ENCODE measurements around the gene RGS3.
"Not testable (repeated sequence)": the region's sequence is repeated elsewhere in the genome, so short reads cannot be mapped to it uniquely, and the experiment has no call there.

Gene RGS3

DNA sequence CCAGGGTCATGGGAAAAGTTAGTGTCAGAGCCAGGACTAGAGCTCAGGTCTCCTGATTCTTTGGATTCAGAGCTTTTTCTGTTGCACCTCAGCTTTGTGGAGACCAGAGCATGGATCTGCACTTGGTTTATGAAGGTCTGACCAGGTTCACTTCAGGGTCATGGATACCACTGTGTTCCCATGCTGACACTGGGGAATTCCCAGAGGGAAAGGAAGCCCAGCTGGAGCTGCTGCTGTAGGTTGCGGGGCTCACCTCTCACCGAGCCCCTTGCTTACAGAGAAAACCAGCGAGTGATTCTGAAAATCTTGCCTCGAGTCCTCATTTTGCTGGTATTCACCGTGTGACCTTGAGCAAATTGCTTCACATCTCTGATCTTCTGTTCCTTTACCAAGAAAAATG, 83.0 kb downstream of the RGS3 start:
- DNase-seq (ENCODE audit: low spot score), result no peak

DNA sequence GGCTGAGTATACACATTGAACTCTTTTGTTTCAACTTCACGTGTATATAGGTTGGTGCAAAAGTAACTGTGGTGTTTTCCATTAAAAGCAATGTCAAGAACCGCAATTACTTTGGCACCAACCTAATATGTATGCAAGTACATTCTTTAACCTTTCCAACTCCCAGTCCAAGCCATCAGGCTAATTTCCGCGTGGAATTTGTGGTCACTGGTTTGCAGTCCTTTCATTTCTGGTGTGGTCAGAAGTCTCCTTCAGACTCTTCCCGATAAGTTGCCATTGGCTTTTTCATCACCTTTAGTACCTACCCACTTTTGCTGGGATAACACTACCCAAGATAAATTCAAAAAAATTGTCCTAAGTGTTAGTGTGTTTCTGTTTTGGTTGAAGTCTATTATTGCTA, 84.0 kb downstream of the RGS3 start:
- DNase-seq (ENCODE audit: low spot score), result no peak

DNA sequence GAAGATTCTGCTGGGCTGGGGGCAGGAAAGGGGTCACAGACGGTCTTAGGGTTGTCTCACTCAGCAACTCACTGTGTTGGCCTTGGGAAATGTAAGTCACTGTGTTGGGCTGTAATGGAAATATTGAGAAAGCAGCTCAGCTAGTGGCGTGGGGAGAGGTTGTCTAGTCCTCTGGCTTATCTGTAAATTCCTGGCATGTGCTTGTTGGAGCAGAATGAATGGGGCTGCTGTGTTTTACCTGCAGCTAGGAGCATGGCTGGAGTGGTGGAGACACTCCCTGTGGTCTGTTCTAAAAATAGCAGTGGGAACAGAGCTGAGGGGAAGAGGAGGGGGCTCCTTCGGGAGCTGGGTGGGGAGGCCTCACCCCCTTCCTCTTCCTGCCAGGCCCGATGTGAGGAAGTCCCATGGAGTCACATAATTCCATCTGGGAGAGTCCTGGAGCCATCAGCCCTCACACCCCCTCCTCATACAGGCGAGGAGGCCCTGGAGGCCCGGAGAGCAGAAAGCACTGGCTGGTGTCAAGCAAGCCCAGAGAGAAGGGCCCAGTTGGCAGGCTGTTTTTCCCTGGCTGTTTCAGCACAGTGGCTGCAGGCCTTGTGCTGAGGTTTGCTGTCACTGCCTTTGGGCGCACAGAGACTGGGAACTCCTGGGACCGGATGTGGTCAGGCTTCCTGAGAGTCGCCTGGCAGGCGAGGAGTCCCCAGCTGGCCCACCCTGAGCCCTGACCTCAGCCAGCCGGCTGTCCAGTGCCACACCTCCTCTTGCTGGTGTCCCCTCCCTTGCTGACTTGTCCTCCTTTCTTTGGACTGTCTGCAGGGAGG, 84.9 kb downstream of the RGS3 start:
- peak; percentile 42 for DNase-seq (ENCODE audit: low spot score)

DNA sequence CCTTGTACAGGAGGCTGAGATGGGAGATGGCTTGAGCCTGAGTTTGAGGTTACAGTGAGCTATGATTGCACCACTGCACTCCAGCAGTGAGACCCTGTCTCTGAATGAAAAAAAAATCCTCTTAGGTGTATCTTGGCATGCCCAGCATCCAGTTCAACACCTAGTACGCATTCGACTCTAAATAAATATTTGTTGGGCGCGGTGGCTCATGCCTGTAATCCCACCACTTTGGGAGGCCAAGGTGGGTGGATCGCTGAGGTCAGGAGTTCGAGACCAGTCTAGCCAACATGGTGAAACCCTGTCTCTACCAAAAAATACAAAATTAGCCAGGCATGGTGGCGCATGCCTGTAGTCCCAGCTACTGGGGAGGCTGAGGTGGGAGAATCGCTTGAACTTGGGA, 86.4 kb downstream of the RGS3 start:
- not testable (repeated sequence) for DNase-seq (ENCODE audit: low spot score)

DNA sequence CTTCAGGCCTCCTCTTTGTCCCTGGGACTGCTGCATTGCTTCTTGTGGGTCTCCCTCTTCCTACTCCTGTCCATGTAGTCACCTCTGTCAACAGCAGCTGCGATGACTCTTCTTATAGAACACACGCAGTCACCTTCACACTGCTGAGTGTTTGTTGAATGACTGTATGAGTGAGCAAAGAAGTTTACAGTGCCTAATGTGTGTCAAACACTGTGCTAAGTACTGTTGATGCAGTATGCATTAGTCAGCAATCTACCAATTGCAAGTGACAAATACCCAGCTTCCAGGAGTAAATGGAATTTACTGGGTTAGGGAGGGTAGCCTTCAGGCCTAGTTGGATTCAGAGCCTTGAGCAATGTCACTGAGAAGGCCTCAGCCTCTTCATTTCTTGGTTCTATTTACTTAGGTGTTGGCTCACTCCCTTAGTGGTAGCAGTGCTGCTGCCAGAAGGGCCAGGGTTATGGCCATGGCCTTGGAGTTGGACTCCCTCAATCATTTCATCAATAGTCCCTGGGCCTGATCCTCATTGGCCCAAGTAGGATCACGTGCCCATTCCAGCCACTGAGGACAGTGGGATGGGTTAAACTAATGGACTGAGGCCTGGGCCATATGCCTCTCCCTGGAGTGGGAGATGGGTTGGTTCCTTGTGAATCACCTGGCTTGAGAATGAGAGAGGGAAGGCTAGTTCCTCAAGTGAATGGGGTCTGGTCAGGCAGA, 93.5 kb downstream of the RGS3 start:
- no peak for DNase-seq (ENCODE audit: low spot score)

DNA sequence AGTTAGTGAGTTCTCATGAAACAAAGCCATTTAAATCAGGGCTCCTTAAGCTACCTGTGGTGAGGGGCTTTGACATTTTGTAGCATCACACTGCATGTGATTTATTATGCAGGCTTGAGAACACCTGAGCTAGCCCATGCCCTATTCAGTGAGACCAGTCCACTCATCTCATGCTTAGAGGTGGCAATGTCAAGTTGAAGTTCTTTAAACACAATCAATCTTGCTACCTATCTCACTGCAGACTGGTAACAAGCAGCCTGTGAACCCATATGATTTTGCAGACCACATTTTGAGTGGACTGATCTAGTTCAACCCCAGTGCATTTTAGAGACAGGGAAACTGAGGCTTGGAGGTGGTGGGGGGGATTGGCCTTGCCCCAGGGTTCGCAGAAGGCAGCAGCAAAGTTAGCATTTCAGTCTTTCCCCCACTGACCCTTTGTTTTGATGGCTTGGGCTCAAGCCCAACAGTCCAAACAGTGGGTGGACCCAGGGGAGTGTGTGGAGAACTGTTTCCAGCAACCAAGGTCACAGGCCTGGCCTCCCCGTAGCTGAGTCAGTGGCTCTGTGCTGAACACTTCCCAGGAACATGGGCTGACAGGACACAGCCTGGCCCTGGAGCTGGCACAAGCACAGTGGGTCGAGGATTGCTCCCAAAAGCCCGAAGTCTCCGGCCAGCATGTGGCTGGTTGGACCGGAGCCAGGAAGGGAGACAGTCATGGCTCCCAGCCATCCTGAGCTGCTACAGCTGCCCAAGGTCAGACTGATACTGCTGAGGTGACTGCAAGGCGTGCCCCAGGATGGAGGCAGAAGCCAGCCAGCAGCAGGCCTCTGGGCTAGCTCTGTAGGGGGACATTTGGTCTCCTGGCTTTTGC, 95.3 kb downstream of the RGS3 start:
- peak; percentile 72 for DNase-seq (ENCODE audit: low spot score)

DNA sequence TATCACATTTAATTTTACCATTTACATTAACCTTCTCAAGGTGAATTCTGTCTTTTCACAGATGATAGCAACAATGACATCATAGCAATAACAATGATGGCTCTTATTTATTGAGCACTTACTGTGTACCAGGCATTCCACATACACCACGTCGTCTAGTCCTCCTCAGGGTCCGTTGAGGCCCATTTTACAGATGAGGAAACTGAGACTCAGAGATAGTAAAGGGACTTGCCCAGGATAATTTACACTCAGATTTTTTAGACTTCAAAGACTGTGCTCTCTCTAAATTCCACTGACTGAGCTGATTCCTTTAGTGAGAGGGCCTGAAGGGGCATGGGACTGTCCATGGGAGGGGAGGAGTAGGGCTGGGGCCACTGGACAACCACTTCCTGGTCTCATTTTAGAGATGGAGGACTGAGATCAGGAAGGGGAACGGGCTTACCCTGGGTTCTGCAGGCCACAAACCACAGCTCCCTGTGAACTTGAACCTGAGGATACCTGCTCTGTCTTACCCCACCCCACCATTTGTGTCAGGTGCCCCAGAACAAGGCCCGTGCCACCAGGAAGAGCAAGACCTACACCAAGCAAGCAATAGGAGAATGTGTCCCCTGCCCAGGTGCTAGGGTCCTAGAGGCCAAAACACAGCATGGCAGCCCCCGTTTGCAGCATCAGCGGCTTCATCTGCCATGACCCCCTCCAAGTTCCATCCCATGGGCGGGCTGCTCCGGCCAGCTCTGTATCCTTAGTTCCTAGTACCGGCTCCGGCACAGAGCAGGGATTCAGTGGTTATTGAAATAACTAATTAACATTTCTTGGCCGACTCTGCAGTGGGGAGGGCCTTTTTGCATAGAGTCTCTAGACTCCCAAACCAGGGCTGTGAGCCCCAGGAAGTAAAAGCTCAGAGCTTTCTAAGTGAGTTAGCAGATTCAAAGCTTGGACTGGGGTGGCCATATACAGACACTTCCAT, 96.6 kb downstream of the RGS3 start:
- DNase-seq (ENCODE audit: low spot score), result no peak

DNA sequence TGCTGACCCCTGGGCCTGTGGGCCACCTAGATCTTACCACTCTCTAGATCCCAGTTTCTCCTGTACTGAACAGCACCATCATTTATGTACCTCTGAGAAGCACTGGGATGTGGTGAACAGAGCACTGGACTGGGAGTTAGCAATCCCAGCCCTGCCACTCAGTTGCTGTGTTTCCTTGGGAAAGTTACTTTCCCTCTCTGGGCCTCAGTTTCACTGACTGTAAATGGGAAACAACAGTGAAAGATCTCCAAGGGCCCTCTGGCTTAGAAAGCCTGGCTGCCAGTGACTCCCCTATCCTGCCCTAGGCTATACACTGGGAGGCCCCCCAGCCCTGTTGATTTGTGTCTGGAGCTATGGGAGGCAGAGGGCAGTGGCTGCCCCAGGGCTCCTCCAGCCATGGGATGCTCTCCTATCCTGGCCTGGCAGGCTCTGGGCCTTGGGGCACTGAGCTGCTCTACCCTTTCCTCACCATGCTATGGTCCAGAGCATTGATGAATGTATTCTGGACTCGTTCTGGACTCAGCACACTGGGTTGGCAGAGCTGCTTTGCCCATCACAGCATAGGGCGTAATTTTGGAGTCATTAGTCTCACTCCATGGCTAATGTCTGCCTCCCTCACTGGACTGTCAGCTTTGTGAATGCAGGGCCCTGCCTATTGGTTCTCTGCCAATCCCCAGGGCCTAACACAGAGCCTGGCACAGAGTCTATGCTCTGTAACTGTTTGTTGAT, 99.3 kb downstream of the RGS3 start:
- DNase-seq (ENCODE audit: low spot score), result no peak

DNA sequence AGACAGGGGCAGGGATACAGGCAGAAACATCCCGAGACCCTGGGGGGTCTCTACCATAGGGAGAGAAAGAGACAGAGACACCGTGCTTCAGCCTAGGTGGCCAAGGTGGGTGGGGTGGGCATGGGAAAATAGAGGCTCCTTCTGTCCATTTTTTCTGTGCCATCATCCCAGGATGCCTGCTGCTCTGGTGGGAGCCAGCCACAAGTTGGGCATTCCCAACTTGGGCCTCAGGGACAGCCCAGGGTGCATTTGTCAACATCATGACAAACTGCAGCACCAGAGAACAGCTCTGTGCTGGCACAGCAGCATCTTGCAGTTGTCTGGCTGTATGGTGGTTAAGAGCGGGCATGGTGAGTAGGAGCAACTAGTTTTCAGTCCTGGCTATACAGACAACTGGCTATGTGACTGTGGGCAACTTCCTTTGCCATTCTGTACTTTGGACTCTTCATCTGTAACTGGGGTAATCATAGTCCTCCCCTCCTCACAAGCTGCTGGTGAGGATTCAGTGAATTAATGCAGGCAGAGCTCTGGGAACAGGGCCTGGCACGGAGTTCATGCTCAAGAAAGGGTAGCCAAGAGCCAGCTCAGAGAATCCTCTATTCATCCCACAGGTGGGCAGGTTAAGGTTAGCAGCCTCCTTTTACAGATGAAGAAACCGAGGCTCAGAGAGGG, 100.4 kb downstream of the RGS3 start:
- no peak for DNase-seq (ENCODE audit: low spot score)

DNA sequence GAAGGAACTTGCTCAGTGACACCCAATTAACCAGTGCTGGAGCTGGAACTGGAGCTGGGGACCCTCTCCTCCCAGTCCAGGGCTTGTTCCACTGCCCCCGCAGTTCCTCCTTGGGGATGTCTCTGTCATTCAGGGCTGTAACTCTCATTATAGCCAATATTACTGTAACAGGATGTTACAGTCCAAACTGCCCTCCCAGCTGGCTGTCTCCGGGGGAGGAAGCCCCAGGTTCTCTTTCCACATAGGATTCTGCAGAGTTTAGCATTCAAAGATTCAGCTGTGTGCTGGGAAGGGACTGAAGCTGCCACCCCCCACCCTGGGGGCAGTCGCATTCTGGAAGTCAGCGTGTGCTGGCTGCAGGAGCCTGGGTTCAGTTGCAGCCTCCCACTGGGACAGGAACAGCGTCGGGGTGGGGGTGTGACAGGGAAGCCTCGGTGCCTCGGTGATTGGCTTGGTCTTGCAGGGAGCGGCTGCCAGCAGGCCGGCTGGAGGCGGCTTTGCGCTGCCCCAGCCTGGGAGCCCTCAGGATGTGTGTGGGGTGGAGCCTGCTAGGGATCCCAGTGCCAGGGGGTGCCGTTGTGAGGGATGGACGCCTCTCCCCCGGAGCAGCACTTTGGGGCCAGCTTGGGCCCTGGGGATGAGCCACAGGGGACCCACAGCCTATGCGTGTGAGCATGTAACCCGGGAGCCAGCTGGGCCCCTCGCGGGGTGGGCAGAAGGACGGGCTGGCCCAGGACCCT, 101.1 kb downstream of the RGS3 start:
- DNase-seq (ENCODE audit: low spot score), result peak; percentile 95

DNA sequence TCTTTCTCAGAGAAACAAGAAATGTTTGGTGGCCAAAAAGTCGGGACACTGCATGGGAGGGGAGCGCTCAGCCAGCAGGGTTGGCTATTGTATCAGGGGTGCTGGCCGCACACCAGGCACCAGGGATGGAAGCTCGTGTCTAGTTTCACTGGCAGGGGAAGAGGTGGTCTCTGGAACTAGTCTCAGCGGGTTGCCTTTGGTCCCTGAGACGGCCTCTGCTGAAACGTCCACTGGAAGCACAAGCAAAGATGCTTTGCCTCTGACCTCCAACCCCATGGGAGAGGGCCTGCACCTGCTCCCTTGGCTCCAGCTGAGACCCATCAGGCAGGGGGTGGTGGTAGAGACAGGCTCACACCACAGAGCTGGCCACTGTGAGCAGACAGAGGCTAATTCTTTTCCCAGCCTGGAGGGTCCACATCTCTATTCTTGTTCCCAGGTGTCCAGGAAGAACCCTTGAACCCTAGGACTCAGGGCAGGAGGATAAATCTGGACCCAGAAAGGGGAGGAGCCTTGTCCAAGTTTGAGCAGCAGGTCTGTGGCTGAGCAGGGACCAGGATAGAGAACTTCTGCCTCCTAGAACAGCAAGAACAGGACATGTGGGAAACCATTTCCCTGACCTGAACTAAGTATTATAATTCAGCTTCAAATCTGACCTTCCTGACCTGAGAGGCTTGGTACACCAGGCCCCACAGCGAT, 102.6 kb downstream of the RGS3 start:
- peak; percentile 34 for DNase-seq (ENCODE audit: low spot score)

DNA sequence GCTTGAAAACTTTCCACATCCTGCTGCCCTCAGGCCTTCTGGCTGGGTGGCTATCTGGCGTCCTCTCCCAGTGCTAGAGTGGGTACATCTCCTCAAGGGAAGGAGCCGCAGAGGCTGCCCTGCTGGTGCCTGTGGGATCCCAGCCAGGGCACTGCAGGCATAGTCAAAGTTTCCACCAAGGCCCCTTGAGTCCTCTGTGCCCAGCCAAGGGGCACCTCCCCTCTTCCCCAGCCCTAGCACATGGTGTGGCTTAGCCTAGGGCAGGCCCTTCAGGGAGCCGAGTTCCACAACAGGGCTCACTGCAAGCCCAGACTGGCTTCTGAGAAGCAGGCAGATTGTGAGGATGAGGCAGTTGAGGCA, 103.2 kb downstream of the RGS3 start:
- no peak for DNase-seq (ENCODE audit: low spot score)

DNA sequence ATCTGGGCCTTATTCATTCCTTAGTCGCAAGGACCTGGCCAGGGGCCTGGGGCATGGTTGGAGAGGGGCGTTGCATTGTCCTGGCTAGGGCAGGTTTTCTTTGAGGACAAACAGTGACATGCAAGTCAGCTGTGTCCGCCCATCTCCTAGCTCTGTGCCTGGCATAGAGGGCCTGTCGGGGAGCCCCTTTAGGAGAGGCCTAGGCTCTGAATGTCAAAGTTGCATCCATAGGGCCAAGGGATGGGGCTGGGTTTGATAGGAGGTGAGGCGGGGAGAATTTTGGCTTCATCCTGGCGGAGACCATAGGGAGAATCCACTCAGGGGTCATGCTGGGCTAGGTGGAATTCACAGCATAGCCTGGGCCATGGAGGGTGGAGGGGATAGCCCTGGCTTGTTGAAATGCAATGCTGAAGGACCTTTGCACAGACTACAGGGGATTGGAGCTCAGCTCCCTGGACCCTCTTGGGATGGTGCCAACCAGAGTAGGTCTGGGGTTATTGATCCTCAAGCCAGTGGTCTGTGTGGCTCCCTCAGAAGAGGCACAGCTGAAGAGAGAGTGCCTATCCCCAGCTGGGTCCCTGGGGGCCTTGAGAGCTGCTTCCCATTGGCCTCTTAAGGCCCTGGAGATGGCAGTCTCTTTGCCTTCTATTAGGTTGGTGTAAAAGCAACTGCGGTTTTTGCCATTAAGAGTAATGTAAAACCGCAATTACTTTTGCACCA, 104.0 kb downstream of the RGS3 start:
- no peak for DNase-seq (ENCODE audit: low spot score)

DNA sequence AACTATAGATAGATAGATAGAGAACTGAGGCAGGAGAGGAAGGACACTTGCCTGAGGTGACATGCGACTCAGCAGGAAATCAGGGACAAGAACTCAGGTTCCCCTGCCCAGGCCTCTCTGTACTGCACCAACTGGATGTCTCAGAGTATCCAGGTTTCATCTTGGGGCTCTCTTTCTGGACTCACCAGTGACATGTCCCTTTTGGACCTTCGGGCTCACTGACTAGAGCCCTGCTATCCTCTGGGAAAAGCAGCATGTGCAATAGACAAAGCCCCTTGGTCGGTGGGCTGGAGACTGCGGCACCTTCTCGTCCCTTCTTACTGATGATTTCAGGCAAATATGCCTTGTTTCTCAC, 104.5 kb downstream of the RGS3 start:
- no peak for DNase-seq (ENCODE audit: low spot score)

DNA sequence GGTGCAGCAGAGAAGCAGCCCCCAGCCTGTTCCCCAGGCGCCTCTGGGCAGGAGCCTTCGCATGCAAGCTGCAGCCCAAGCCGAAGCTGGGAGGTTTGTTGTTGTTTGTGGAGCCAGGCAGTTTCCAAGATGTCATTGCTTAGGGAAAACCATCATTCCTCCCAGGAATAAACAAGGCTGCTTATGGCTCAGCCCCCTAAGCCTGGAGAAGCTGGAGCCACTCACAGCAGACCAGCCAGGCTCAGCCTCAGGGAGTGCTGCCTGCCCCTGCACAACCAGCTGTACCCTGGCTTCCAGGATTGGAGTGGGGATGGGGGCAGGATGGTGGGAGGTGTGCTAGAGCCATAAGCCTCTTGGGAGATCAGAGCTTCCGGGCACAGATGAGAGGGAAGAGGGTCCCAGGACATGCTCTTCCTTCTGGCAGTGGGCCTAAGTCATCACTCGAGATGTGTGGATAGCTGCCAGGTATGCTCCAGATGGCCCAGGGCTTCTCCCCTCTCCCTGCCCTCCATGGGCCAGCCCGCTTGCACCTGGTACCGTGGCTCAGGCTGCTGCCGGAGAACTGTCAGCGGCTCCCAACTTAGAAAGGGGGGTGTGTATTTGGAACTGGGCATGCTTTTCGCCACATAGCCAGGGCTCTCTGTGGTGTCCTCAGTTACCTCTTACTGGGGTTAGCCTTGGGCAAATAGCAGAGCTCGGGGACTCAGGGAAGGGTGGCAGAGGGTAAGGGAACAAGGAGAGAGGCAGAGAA, 105.2 kb downstream of the RGS3 start:
- DNase-seq (ENCODE audit: low spot score), result no peak

DNA sequence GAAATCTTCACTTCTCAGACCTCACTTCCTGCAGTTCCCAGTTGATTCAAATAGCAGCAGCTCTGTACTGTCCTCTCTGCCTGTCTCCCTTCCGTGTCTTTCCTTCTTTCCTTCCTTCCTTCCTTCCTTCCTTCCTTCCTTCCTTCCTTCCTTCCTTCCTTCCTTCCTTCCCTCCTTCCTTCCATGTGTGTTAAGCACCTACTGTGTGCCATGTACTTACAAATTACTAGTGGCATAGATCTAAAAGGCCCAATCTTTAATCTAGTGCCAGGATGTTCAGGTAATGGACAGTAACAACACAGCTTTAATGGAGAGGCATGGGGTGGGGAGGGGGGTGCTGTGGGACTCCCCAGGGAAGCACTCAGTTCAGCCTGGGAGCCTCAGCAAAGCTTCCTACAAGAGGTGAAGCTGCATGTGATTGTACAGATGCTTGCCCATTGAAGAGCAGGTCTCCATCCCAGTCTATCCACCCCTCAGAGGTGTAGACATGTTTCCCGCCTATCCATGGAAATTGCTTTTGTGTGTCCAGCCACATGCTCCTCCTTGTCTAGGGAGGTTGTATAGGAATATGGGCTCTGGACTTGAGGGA, 106.0 kb downstream of the RGS3 start:
- no peak for DNase-seq (ENCODE audit: low spot score)

DNA sequence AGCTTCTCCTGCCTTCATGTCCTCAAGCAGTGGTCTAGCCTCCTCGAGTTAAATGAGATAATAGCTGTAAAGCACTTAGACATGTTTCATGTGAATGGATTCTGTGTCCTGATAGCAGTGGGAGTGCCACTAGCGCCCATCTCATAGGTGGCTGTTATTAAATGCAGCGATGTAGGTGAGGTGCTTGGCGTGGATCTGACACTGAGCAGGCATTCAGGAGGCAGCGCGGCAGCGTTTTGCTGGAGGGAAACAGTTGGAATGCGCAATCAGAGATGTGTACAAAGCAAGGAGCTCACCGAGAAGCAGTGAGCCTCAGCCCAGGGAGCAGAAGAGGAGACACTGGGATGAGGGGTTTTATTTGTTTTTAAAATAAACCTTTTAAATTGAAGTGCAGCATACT, 106.6 kb downstream of the RGS3 start:
- DNase-seq (ENCODE audit: low spot score), result no peak

Data from GM03348 (cell line).